RWPE2 (cell line): ENCODE data around the gene BIN1.
A peak's percentile ranks its signal among the peaks of the same experiment; 100 is the strongest.

Source experiments
- ATAC-seq: fragments of 200-7000 bp; cut with Tn5 transposase; 3 replicates; pipeline ENCODE4 v1.9.1; 2021; ENCODE audit warnings: low read depth
- DNase-seq: peaks from one replicate; pipeline ENCODE4 v3.0.0-alpha.2; 2020; ENCODE audit warnings: low spot score
- H3K27ac ChIP-seq: fragments of 450-650 bp; 2 replicates; pipeline ENCODE4 v1.5.1; 2017; ENCODE audit warnings: mild to moderate bottlenecking; ENCODE audit not compliant: poor library complexity, severe bottlenecking
- H3K27me3 ChIP-seq: fragments of 250-450 bp; sonication (Bioruptor Pico); 2 replicates; pipeline ENCODE4 v1.5.1; 2021; ENCODE audit warnings: mild to moderate bottlenecking, moderate library complexity; ENCODE audit not compliant: insufficient read depth, poor library complexity, severe bottlenecking
- H3K36me3 ChIP-seq: fragments of 250-450 bp; sonication (Bioruptor Pico); 2 replicates; pipeline ENCODE4 v1.5.1; 2020; ENCODE audit warnings: low read depth, mild to moderate bottlenecking, moderate library complexity
- H3K4me1 ChIP-seq: fragments of 250-450 bp; sonication (Bioruptor Pico); 2 replicates; pipeline ENCODE4 v1.5.1; 2021; ENCODE audit warnings: mild to moderate bottlenecking, moderate library complexity; ENCODE audit not compliant: insufficient read depth, poor library complexity, severe bottlenecking
- H3K4me3 ChIP-seq: fragments of 250-450 bp; sonication (Bioruptor Pico); 2 replicates; pipeline ENCODE4 v1.5.1; 2021; ENCODE audit warnings: mild to moderate bottlenecking, moderate library complexity; ENCODE audit not compliant: severe bottlenecking
- H3K9me3 ChIP-seq: fragments of 250-450 bp; sonication (Bioruptor Pico); 2 replicates; pipeline ENCODE4 v1.5.1; 2021; ENCODE audit warnings: mild to moderate bottlenecking, moderate library complexity; ENCODE audit not compliant: severe bottlenecking
- TF ChIP-seq, protein P1 (sequence below): fragments of 450-650 bp; IDR thresholded peaks from one replicate; pipeline ENCODE4 v1.5.1; 2017; ENCODE audit warnings: mild to moderate bottlenecking, moderate library complexity; ENCODE audit not compliant: poor library complexity, severe bottlenecking

BIN1 gene

DNA sequence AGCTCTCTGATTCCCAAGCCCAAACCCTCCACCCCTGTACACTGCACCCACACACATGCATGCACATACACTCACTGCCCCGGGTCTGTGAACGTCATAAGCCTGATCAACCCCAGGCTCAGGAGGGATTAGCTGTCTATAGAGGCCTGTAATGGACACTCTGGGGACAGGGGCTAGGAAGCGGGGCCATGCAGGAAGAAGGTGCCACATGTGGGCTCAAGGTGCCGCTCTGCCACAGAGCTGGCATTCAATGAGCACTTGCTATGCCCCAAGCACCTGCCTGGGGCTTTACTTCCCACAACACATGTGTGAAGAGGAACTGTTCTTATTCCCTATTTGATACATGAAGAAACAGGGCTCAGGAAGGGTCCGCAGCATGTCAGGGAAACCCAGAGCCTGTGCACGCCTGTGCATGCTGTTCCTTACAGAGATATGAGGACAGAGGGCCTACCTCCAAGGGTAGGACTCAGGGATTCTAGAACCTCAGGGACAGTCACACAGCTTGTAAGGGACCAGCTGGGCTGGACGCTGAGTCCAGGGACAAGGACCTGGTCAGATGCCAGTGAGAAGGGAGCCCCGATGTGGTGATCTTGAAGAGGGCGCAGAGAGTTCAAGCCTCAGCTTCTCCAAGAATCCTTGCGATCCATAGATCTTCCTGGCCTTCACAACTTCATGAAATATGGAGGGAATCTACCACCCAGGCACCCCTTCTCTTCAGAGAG, 5.0 kb downstream of the BIN1 start:
- H3K27me3 ChIP-seq: no peaks in the 10 kb centered on the region
- no peak for DNase-seq
- H3K4me1 ChIP-seq: peaks cover 9% of the 10 kb centered on the region
- no peak overlapping the region for H3K4me3 ChIP-seq
- peak overlapping the region; percentile 26 for H3K27ac ChIP-seq
- no peak for ATAC-seq
- no peaks in the 10 kb centered on the region for H3K9me3 ChIP-seq
- TF ChIP-seq, protein P1, sequence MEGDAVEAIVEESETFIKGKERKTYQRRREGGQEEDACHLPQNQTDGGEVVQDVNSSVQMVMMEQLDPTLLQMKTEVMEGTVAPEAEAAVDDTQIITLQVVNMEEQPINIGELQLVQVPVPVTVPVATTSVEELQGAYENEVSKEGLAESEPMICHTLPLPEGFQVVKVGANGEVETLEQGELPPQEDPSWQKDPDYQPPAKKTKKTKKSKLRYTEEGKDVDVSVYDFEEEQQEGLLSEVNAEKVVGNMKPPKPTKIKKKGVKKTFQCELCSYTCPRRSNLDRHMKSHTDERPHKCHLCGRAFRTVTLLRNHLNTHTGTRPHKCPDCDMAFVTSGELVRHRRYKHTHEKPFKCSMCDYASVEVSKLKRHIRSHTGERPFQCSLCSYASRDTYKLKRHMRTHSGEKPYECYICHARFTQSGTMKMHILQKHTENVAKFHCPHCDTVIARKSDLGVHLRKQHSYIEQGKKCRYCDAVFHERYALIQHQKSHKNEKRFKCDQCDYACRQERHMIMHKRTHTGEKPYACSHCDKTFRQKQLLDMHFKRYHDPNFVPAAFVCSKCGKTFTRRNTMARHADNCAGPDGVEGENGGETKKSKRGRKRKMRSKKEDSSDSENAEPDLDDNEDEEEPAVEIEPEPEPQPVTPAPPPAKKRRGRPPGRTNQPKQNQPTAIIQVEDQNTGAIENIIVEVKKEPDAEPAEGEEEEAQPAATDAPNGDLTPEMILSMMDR: no peak
- H3K36me3 ChIP-seq: no peaks in the 10 kb centered on the region

DNA sequence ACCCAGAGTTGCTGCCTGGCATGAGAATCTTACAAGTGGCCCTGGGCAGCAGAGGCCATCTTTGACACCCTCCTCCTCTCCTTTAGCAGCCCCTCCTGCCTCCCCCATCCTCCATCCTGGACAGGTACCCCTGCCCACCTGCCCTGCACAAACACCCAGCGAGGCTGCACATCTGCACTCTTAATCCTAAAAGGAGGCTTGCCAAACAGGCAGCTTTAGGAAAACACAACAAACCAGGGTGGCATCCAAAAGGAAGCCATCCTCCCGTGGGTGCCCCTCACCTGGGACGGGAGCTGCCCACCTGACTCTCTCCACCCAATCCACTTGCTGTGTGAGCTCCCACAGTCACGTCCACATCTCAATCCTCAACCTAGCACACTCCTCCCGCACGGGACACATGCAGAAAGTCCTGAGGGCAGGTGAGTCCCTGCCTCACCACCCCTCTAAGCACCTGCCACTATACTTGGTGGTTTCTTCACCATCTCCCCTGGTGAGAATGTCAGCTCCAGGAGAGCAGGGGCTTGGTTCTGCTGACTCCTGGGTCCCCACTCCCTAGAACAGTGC, 5.8 kb downstream of the BIN1 start:
- H3K27ac ChIP-seq: peak overlapping the region; percentile 26
- peaks cover 9% of the 10 kb centered on the region for H3K4me1 ChIP-seq
- ATAC-seq (no peak), DNase-seq (no peak)
- H3K9me3 ChIP-seq: no peaks in the 10 kb centered on the region
- no peak overlapping the region for H3K4me3 ChIP-seq
- H3K36me3 ChIP-seq: no peaks in the 10 kb centered on the region
- no peaks in the 10 kb centered on the region for H3K27me3 ChIP-seq
- TF ChIP-seq, protein P1: no peak

DNA sequence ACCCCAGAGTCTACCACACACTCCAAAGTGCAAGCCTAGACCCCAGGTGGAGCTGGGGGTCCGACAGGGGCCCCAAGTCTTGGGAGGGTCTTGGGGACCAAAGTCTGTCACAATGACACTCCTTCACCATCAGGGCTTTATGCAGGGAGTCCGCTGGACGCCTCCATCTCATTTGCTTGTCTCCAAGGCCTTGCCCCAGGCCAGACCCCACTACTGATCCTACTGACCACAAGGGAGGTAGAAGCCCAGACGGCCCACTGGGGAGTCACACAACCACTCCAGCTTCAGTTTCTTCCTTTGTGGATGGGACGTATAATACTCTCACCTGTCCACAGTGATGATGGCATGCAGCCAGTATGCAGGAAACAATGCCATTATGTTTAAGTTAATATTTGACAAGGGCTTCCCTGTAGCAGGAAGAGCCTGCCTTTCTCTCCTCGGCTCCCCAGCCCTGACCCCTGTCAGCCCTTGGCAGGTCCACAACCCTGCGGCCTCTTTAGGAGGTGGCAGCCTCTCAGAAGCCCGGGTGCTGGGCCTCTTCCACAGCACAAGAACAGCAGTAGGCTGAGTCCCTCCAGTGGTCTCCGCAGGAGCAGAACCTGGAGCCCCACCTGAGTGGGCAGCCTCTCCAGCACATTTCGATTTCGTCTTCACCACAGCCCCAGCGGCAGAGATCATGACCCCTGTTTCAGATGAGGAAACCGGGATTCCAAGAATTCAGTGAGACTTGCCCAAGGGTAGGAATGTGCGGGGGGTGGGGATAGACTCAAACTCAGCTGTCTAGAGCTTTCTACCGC, 6.5 kb downstream of the BIN1 start:
- H3K4me3 ChIP-seq: no peak overlapping the region
- no peaks in the 10 kb centered on the region for H3K27me3 ChIP-seq
- peak; percentile 57 for DNase-seq
- H3K36me3 ChIP-seq: no peaks in the 10 kb centered on the region
- H3K27ac ChIP-seq: peak overlapping the region; percentile 26
- peaks cover 9% of the 10 kb centered on the region for H3K4me1 ChIP-seq
- TF ChIP-seq, protein P1: no peak
- ATAC-seq: no peak; the same call in 1 of the 3 replicates
- no peaks in the 10 kb centered on the region for H3K9me3 ChIP-seq

DNA sequence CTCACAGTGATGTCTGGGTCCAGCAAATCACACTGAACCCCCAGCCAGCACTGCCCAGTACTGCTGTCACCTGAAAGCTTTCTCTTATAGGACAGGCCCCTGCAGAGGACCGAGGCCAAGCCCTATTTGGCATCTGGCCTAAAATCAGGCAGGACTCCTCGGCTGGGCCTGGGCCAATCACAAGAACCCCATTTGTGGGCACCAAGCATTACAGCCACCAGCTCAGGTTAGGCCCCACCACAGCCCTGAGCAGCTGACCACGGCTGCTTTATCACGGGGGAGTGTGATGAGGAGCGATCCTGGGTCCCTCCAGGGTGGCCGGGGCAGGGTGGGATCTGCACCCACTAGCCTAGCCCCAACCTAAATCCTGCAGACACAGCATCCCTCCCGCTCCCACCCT, 8.2 kb downstream of the BIN1 start:
- Histone ChIP-seq H3K4me3 (no peak overlapping the region), H3K36me3 (no peaks in the 10 kb centered on the region), H3K27ac (no peak overlapping the region), H3K27me3 (no peaks in the 10 kb centered on the region), H3K4me1 (peaks cover 20% of the 10 kb centered on the region), H3K9me3 (no peaks in the 10 kb centered on the region)
- ATAC-seq (no peak), DNase-seq (no peak)
- TF ChIP-seq, protein P1: no peak
